Cardiac atrium fibroblast (primary cell): ENCODE data around the gene BGN. TPM values are rescaled to one million over a fixed set of nuclear protein-coding genes. Genes with fewer than 3 reads are reported as not detected.

ENCODE experiments used
- total RNA-seq: library from RNA; depleted of rRNA; stranded (reverse); fragments of >200 nt; gene quantifications from 2 replicates; pipeline ENCODE4 v1.2.3, GENCODE V29; 2015

BGN gene
- total RNA-seq, result 186 and 203 TPM in 2 replicates

GRCh38 chrX:153494541-153495361 lies at the start of gene BGN:
Gene BGN, plus strand, starts transcription at chrX:153494980. Its CDS starts 9,652 bp downstream, at chrX:153504632.

DNA sequence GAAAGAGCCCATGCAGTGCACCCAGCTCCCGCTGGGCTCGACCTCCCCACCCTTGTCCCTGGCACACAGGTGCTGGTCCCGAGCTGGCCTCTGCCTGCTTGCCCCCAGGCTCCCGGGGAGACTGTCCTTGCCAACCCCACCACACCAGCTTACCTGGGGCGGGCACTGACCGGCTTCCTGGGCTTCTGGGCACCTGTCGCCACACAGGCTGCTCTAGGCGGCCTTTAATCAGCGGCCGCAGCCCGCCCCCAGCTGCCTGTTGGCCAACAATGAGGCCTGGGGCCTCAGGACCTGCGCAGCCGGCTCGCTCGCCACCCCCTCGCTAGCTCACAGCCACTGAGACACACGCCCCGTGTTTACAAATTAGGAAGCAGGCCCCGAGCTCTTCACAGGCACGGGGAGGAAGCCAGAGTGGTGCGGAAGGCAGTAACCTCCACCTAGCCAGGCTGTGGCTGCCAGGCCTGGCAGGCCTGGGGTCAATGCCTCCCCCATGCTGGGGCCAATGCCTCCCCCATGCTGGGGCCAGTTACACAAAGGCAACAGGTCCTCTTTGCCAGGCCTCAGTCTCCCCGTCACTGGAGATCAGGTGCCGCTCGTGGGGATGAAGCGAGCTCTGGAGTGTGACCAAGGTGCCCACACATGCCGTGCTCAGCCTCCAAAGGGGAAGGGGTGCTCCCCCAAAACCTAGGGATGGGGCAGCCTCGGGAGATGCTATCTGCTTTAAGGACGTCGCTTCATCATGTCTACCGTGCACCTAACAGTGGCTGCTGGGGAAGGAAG lies 48.7 kb upstream of the BGN start, which contains the start of gene TREX2:
TSS of gene TREX2 (minus strand) at position 201 of the 780 bp plus-strand sequence. CDS start 626 bp downstream, outside the sequence.

DNA sequence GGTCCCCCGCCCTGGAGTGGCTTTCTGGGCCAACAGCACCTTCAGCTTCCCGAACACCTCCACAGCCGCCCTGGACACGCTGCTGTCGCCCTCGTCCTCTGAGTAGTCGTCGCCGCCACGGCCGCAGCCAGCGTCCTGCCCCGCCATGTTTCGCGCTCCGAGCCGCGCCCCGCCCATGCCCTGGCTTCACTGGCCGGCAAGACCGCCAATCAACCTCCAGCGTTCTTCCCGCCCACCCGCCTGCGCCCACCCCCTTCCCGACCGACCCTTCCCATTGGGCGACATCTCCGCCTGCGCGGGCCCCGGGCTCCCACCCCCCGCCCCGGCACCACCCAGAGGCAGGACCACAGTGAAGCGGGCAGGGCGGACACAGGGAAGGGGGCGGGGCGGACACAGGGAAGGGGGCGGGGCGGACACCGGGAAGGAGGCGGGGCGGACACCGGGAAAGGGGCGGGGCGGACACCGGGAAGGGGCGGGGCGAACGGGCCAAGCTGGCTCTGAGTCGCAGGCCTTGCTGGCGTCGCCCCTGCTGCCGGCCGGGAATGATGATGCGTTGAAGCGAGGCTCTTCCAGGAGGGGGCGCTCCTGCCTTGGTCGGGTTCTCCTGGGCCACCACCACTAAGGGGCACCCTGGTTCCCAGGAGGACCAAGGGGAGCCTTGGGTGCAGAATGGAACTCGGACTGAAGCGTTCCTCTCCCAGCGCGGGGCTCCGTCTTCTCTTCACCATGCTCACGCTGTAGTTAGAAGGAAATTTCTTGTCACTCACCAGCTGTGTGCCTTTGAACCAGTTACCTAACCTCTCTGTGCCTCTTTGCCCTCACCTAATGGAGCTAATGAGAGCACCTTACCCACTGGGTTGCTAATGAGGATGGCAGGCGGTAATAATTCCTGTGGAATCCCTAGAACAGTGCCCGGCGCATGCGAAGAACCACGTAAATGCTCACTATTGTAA lies 24.1 kb upstream of the BGN start, which contains the start of gene HAUS7:
TSS of gene HAUS7 (minus strand) at position 166 of the 953 bp plus-strand sequence. CDS start at position 147, 19 bp downstream.

GRCh38 chrX:153517423-153517822 lies 22.6 kb downstream of the BGN start, which contains the start of gene ATP2B3:
Gene ATP2B3, plus strand, starts transcription at chrX:153517642. Its CDS starts 18,606 bp downstream, at chrX:153536248.

Other genes starting within 250 kb of the BGN start
- gene PNMA6F, start 173.2 kb upstream of the BGN start, total RNA-seq, result not detected in 2 replicates
- 10.5 and 12.5 TPM in 2 replicates for gene ZNF275, start 160.8 kb upstream of the BGN start, total RNA-seq
- not detected in 2 replicates for gene PNMA6E, start 93.6 kb upstream of the BGN start, total RNA-seq
- gene ZFP92, start 83.5 kb upstream of the BGN start, total RNA-seq, result 0.81 and 1.4 TPM in 2 replicates
- 0.90 TPM in 1 of 2 replicates, not detected in the other for gene TREX2, start 48.9 kb upstream of the BGN start, total RNA-seq
- gene HAUS7, start 24.4 kb upstream of the BGN start, total RNA-seq, result 26.2 and 27.1 TPM in 2 replicates
- gene ATP2B3, start 22.7 kb downstream of the BGN start, total RNA-seq, result not detected in 2 replicates
- gene CCNQ, start 104.2 kb downstream of the BGN start, total RNA-seq, result 33.8 and 36.5 TPM in 2 replicates
- 0.90 TPM in 1 of 2 replicates, not detected in the other for gene DUSP9, start 152.2 kb downstream of the BGN start, total RNA-seq
- gene PNCK, start 178.8 kb downstream of the BGN start, total RNA-seq, result 0.49 and 0.90 TPM in 2 replicates
- 48.6 and 52.0 TPM in 2 replicates for gene SLC6A8, start 192.9 kb downstream of the BGN start, total RNA-seq
- 170 and 172 TPM in 2 replicates for gene BCAP31, start 229.4 kb downstream of the BGN start, total RNA-seq
- gene ABCD1, start 229.9 kb downstream of the BGN start, total RNA-seq, result 17.5 and 24.9 TPM in 2 replicates